ENCODE measurements around the gene DYRK1A.

- TF ChIP-seq CTCF (IDR thresholded peaks at IDR 0.05) (no peak), POLR2A (IDR thresholded peaks at IDR 0.05) (no peak)
These were observed 58.4 kb downstream of the DYRK1A start for GRCh38 chr21:37425001-37425400.

All from uterus (tissue), 2 donors.